IPS DF 4.7 (cell line): Measurements from ENCODE around the gene RASGRP3.
"Not testable (repeated sequence)": the region's sequence is repeated elsewhere in the genome, so short reads cannot be mapped to it uniquely, and the experiment has no call there.

Source experiments
- DNase-seq: peaks from one replicate; pipeline ENCODE4 v3.0.0-alpha.2; 2013; ENCODE audit warnings: low spot score; ENCODE audit errors: extremely low read depth

RASGRP3 gene, protein sequence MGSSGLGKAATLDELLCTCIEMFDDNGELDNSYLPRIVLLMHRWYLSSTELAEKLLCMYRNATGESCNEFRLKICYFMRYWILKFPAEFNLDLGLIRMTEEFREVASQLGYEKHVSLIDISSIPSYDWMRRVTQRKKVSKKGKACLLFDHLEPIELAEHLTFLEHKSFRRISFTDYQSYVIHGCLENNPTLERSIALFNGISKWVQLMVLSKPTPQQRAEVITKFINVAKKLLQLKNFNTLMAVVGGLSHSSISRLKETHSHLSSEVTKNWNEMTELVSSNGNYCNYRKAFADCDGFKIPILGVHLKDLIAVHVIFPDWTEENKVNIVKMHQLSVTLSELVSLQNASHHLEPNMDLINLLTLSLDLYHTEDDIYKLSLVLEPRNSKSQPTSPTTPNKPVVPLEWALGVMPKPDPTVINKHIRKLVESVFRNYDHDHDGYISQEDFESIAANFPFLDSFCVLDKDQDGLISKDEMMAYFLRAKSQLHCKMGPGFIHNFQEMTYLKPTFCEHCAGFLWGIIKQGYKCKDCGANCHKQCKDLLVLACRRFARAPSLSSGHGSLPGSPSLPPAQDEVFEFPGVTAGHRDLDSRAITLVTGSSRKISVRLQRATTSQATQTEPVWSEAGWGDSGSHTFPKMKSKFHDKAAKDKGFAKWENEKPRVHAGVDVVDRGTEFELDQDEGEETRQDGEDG

DNA sequence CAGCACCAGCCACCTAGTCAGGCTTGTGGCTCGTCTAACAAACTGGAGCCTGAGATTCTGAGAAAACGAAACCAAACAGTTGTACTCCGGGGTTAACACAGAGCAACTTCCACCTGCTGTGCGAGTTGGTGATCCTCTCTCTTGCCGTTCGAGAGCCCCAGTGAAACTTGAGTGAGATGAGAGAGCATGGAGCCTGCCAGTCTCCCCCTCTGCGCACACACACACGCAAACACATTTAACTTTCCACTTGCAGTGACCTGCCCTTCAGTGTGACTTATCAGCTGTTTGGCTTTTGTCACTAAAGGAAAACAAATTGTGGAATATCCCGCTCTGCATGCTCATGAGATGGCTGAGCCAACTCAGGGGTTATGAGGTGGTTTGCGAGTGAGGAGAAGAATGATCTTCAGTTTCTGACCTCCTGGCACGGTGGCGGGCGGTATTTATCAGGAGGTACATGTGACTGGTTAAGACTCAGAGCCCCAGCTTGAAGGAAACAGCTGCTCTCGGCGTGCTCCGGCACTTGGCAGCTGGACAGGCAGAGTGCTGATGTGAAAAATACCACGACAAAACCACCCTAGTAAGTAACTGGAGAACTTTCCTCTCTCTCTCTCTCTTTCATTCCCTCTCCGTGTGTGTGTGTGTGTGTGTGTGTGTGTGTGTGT is at the start of gene RASGRP3:
Gene RASGRP3, plus strand, starts transcription at position 519 of the 662 bp plus-strand sequence. CDS start 38,488 bp downstream, outside the sequence.
- no peak for DNase-seq

DNA sequence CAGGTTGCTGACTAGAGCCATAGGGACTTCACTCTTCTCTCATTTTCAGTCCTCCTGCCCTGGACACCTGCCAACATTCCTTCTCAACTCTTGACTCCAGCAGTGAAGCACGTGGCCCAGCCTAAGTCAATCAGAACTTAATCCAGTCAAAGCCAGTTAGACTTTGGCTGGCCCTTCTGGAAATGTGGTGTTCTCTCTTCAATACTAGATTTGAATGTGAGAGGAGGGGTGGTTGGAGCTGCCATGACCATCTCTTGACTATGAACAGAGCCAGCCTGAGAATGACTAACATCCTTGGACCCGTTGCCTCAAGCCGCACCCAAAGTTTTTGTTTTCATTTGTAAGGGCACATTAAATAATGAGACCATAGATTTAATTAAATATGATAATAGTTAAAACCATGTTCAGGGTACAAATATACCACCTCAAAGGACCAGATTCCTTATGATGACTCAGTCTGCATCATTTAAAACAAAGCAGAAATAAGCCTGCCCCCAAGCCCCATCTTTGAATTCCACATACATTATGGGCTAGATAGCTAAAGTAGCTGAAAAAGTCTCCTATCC is 49.7 kb upstream of the RASGRP3 start:
- DNase-seq: no peak

DNA sequence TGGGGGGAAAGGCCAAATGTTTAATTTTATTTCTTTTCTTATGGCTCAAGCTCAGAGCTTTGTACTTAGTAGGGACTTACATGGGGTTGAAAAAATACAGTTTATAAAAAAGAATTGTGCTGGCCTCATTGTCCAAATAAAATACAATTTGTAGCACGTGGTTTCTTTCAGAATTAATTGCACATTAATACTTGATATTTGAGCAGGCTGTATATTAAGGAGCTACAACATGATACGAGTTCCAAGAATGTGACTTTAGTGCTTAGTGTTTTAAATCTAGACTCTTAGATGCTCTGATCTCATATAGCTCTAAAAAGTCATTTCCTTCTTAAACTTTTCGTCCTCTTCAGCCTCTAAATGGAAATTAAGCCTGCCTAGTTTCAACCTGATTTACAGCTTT is 46.4 kb upstream of the RASGRP3 start:
- no peak for DNase-seq

DNA sequence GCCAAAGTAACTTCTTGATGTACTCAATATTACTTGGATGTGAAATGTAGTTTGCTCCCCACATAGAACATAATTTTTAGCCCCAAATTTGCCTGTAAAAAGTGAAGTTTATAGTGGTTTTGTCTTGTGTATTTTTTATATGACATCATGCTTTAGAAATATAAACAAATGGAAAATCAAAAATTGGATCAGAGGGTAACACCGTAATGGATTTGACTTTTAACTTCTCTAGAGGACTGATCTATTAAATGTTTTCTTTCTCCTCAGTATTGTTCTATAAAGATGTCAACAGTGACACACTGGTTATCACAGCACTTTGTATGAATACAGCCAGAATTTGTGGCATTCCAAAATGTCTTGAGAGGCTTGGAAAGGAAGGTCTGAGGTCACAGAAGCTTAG is 45.6 kb upstream of the RASGRP3 start:
- DNase-seq: no peak

DNA sequence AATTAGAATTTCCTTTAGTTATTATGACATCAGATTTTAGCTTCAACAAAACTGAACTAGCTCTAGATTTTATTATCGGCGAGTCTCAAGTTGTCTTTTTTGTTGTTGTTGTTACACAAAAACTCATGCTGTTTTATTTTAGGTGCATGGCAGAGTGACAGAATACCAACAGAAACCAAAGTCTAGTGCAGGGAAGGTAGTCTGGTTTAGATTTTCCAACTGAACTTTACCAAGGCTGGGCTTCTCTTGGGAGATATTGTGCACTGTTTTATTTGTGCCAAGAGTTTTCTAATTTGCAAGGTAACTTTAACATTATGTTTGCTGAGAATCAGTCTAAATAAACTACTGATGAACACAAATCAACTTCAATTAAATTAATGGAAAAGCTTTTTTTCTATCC is 43.6 kb upstream of the RASGRP3 start:
- DNase-seq: no peak

DNA sequence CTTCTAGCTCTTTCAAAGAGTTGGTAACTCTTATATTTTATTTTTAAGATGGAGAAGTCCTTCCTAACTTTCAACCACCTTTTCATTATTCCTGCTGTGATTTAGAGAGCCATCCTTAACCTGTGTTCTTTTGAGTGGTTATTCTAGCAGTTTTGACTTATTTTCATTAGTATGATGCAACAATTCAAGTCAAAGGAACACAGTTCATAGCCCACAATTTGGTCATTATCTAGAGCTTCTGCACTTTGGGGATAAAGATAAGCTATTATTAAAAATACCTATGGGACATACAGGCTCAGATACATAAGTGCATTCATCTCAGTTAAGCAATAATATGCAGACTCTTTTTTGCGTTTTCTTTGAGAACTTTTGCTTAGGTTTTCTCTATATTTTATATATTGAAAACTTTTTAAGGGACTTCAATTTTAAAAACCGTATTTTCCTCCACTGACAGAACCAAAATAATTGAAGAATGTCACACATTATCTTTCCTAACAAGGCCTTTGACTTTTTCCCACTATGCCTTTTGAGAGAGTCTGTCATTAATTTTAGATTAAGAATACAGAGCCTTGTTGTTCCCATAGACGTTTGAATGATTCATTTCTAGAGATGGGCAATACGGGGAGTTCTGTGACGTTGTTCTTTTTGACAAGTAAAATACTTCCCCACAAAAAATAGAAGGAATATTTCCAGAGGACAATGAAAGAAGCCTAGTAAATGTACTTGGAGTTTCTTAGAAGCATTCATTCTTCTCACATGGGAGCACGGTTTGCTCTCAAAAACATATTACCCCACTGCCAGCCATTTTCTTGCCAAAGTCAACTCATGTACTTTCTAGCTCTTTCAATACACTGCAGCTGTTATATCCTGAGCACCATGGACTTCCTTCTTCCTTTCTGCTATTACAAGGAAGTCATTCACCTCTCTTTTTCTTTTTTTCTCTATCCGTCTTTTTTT is 42.9 kb upstream of the RASGRP3 start:
- no peak for DNase-seq

DNA sequence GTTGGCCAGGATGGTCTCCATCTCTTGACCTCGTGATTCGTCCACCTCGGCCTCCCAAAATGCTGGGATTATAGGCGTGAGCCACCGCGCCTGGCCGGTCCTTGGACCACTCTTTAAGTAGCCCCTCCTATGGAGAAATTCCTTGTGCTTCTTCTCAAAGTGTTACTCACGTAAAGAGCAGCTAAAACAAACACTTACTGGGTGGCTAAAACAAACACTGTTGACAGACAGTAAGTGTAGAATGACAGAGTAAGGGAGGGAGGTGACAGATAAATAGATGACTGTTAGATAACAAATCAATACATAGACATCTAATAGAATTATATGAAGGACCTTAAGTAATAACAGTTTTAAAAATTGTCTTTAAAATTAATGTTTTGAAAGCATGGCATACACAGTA is 40.9 kb upstream of the RASGRP3 start:
- DNase-seq: no peak

DNA sequence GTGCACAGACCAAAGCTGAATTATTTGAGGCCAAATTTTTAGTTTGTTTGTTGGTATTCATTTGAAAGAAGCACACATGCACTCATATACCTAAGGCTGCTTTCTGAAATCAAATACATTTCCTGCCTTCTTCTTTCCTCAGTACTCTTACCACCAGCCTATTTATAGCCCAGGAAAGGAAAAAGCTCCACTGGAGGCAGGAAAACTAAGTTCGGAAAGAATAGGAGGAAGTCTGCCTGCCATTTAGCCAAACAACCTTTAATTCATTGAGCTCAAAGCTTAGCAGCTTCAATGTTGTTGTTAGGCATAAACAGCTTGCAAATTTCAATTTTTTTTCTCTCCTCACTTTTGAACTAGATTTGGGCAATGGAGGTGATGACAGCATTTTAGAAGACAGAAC is 40.4 kb upstream of the RASGRP3 start:
- DNase-seq: no peak

DNA sequence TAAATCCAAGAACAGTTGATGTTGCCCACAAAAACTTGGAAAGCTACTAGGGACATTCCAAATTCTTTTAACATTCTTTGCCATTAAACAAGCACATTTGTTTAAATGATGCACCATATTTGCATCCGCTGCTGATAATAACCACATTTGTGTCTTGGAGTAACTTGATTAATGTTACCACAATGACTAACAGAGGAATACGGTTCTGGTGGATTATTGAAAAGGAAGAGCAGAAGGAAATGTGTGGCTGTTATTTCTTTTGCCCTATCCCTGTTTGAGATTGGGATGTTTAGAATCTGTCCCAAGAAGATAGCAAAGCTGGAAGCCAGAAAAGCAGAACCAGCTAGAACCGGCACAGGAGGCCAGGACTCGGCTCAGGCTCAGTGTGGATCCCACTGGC is 39.2 kb upstream of the RASGRP3 start:
- no peak for DNase-seq

DNA sequence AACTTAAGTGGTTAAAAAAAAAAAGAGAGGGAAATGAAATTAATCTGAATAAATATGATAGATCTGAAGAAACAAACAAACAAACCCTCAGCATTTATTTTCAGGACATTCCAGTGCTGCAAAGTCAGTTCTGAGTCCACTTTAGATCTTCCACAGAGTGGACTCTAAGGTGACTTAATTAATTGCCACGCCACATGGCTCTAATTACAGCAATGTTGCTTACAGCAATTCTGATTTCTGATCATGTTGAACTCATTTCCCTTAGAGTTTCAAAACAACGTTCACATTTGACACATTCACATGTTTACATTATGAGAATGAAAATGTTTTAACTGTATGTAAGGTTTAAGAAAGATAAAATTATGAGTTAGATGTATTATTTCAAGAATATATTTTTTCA is 38.6 kb upstream of the RASGRP3 start:
- DNase-seq: no peak

DNA sequence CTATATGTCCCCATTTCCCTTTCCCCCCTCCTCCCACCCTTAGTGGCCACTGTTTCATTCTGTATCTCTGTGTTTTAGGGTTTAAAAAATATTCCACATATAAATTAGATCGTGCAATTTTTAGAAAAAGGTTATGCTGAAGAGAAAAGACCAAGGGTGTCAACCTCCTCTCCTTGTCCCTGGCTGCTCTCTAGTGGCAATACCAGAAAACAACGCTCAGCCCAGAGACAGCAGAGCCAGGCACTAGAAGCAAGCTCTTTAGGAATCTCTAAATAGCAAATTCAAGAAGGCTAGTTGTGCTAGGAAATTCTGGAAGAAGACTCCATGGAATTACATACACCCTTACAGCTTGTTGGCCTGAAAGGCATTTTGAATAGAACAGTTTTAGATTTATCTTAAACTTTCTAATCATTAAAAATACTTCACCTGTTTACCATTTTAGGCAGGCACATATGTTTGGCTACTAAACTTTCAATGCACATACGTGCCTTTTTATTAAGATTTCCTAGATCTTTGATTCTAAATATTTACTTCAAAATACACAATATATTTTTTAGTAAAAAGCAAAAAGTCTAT is 35.1 kb upstream of the RASGRP3 start:
- DNase-seq: peak; percentile 11

DNA sequence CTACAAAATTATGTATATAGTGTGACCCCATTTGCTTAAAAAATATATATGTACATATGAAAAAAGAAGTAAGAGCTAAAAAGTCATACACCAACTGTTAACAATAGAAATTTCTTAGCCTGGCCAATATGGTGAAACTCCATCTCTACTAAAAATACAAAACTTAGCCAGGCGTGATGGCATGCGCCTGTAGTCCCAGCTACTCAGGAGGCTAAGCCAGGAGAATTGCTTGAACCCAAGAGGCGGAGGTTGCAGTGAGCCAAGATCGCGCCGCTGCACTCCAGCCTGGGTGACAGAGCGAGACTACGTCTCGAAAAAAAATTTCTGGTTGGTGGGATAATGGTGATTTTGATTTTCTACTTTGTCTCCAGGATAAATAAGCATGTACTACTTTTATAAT is 34.4 kb upstream of the RASGRP3 start:
- not testable (repeated sequence) for DNase-seq

DNA sequence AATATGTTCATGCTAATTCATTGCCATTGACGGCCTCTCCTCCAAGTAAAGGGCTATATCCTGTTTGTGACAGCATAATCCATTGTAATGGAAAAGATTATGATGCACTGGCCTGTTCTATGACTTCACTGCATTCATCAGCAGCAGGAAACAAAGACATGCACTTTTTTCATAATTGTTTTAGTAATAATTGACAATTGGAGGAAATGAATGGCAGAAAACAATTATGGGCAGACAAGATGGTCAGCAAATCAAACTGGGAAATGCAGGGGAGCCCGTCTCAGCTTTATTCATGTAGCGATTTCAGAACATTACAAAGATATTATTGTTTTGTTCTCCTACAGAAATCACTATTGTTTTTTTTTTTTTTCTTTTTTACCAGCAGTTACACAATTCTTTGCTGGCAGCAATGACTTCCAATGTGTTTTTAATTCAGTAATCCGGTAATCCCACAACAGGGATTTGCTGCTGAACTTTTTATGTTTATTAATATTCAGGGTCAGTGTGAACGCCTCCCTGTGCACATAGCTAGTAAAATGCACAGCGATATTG is 33.8 kb upstream of the RASGRP3 start:
- no peak for DNase-seq

DNA sequence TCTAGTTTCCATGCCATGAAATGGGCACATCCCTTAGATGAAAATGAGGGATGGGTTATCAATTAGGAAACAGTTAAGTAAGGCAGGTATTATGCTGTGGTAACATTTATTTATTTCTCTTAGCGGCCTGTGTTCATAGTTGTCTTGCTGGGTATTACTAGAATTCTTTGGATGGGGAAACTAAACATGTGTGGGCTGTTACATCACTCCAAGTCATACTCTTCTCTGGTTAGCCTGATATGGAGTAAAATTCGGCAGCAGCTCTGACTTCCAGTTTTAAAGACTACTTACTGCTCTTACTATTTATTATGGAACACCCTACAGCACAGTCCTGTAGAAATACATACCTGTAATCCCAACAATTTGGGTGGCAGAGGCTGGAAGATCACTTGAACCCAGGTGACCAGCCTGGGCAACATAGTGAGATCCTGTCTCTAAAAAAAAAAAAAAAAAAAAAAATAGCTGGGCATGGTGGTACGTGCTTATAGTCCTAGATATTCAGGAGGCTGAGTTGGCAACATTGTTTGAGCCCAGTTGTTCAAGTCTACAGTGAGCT is 33.1 kb upstream of the RASGRP3 start:
- DNase-seq: no peak

DNA sequence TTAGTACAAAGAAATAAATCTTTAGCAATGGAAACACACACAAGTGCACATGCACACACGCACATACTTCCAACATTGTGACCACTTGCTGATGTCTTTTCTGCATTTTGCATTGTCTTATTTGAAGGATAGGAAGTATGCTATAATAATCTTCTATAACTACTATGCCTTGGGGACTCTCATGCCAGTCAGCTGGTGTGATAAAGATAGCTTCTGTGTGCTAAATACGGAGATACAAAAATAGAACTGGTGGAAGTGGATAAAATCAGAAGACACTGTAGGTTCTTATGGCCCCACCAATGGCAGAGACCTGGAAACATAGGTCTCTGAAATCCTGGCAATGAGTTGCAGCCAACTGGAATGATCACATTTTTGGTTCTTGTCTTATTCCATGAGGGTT is 31.5 kb upstream of the RASGRP3 start:
- DNase-seq: no peak

DNA sequence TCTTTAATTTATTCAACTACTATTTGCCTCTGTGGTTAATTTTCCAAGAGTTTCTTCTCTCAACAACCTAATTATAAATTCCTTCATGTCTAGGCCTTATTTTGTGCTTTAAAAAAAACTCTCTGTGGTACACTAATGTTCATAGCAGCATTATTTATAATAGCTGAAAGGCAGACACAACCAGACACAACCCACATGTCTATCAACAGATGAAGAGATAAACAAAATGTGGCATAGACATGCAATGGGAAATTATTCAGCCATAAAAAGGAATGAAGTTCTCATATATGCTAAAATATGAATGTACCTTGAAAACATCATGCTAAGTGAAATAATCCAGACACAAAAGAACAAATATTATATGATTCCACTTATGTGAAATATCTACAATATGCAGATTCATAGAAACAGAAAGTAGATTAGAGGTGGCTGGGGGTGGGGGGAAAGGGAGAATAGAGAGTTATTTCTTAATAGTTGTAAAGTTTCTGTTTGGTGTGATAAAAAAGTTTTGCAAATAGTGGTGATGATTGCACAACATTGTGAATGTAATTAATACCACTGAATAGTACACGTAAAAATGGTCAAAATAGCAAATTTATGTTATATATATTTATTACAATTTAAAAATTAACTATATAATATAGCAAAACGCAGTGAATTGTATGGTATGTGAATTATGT is 28.1 kb upstream of the RASGRP3 start:
- no peak for DNase-seq

DNA sequence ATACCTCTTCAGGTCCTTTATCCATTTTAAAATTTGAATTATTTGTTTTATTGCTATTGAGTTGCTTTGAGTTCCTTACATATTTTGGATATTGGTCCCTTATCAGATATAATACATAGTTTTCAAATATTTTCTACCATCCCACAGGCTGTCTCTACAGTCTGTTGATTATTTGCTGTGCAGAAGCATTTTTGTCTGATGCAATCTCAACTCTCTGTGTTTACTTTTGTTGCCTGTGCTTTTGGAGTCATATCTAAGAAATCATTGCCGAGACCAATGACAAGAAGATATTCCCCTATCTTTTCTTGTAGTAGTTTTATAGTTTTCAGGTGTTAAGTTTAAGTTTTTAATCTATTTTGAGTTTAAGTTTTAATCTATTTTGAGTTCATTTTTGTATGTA is 25.2 kb upstream of the RASGRP3 start:
- no peak for DNase-seq

DNA sequence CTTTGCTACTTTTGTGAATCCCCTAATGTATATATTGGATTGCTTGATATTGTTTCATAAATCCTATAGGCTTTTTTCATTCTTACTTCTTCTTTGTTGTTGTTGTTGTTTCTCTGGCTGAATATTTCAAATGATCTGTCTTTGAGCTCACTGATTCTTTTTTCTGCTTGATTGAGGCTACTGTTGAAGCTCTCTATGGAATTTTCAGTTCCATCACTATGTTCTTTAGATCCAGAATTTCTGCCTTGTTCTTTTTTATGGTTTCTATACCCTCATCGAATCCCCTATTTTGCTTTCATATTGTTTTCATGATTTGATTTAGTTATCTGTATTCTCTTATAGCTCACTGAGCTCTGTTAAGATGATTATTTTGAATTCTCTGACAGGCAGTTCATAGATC is 24.6 kb upstream of the RASGRP3 start:
- DNase-seq: no peak

DNA sequence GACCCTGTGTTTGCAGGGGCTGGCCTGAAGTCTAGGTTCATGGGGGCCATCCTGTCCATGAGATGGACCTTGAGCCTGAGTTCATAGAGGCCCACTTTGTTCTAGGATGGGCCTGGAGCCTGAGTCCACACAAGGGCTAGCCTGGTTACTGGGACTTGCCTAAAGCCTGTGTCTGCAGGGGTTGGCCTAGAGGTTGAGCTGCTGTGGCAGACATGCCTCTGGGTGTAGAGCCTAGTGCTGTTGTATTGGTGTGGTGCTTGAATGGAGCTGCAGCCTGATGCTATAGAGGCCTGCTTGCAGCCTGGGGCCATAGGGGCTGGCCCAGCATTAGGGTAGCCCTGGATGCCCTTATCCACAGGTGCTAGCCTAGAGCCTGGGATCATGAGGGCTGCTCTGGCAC is 23.9 kb upstream of the RASGRP3 start:
- DNase-seq: no peak
